IMR-90 (cell line): ENCODE data around the gene CACNA2D3.

Experiments
- MAFK ChIP-seq: IDR thresholded peaks from 2 replicates; pipeline ENCODE4 v1.6.1; 2012; ENCODE audit warnings: low read depth, low read length, improper control_type of control experiment
- RCOR1 ChIP-seq: IDR thresholded peaks from 2 replicates; pipeline ENCODE4 v1.6.1; 2012; ENCODE audit warnings: mild to moderate bottlenecking, low read length, improper control_type of control experiment; ENCODE audit not compliant: insufficient replicate concordance
- SMC3 ChIP-seq: fragments of 150-350 bp; IDR thresholded peaks from 2 replicates; pipeline ENCODE4 v1.6.1; 2016; ENCODE audit warnings: low read depth, mild to moderate bottlenecking, antibody characterized with exemption, low read length, moderate library complexity
- TF ChIP-seq, protein P1 (sequence below): conservative IDR thresholded peaks from 2 replicates; pipeline ENCODE4 v1.5.1; 2012; ENCODE audit warnings: mild to moderate bottlenecking, low read depth, low read length, improper control_type of control experiment

- TF ChIP-seq MAFK, result no peak
- TF ChIP-seq, protein P1, sequence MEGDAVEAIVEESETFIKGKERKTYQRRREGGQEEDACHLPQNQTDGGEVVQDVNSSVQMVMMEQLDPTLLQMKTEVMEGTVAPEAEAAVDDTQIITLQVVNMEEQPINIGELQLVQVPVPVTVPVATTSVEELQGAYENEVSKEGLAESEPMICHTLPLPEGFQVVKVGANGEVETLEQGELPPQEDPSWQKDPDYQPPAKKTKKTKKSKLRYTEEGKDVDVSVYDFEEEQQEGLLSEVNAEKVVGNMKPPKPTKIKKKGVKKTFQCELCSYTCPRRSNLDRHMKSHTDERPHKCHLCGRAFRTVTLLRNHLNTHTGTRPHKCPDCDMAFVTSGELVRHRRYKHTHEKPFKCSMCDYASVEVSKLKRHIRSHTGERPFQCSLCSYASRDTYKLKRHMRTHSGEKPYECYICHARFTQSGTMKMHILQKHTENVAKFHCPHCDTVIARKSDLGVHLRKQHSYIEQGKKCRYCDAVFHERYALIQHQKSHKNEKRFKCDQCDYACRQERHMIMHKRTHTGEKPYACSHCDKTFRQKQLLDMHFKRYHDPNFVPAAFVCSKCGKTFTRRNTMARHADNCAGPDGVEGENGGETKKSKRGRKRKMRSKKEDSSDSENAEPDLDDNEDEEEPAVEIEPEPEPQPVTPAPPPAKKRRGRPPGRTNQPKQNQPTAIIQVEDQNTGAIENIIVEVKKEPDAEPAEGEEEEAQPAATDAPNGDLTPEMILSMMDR, result no peak
- no peak for TF ChIP-seq SMC3
- no peak for TF ChIP-seq RCOR1
Measured at GRCh38 chr3:54421943-54422342, 299.6 kb downstream of the CACNA2D3 start.
